ENCODE results near the gene C1orf105.
A peak's percentile ranks its signal among the peaks of the same experiment; 100 is the strongest.
"Not testable (repeated sequence)": the region's sequence is repeated elsewhere in the genome, so short reads cannot be mapped to it uniquely, and the experiment has no call there.

Gene C1orf105

GRCh38 chr1:172437183-172437582, 16.7 kb downstream of the C1orf105 start:
- not testable (repeated sequence) for H3K4me1 ChIP-seq (ENCODE audit: control insufficient read depth in 2 of 2, insufficient read depth in 1 of 2, low read depth in 1 of 2, low read length in 2 of 2); H3K9ac ChIP-seq (ENCODE audit: low read depth, low read length, poor library complexity); H3K4me3 ChIP-seq (ENCODE audit: low read length in 2 of 2); H2AFZ ChIP-seq (ENCODE audit: low read length); H3K18ac ChIP-seq (ENCODE audit: low read length); H3K27me3 ChIP-seq (ENCODE audit: control insufficient read depth in 3 of 3, insufficient read depth in 3 of 3, low read depth in 1 of 3, low read length in 3 of 3); DNase-seq (ENCODE audit: low spot score); H2BK5ac ChIP-seq (ENCODE audit: low read length); H2BK12ac ChIP-seq (ENCODE audit: low read length); H3K27ac ChIP-seq (replicated peaks; ENCODE audit: low read length); H3K4me2 ChIP-seq (ENCODE audit: insufficient read depth, low read length, poor library complexity, severe bottlenecking); H3K4ac ChIP-seq (ENCODE audit: low read length); H2BK15ac ChIP-seq (ENCODE audit: low read length); H3K14ac ChIP-seq (ENCODE audit: low read length); H3K9me3 ChIP-seq (replicated peaks in 1 of 2; ENCODE audit: control insufficient read depth in 2 of 2, insufficient read depth in 1 of 2, low read depth in 1 of 2, low read length in 2 of 2); H3K79me1 ChIP-seq (ENCODE audit: low read depth, low read length); H4K8ac ChIP-seq (ENCODE audit: low read depth, low read length); H4K91ac ChIP-seq (ENCODE audit: low read depth, low read length, poor library complexity); H2BK120ac ChIP-seq (ENCODE audit: low read depth, low read length); H2AK5ac ChIP-seq (ENCODE audit: low read depth, low read length); H3K23ac ChIP-seq (ENCODE audit: low read depth, low read length, poor library complexity)
- WGBS, 2 donors (ENCODE audit: extremely low coverage in 2 of 2, insufficient read length in 2 of 2, insufficient replicate concordance in 1 of 2): no CpG with 5 or more reads among the region's 3 CpGs
- peaks cover 5 to 13% of the 10 kb centered on the region in 2 donors for H3K36me3 ChIP-seq (replicated peaks in 1 of 2; ENCODE audit: control insufficient read depth in 2 of 2, insufficient read depth in 2 of 2, low read length in 2 of 2)

GRCh38 chr1:172442404-172442803, 21.9 kb downstream of the C1orf105 start:
- H3K4me2 ChIP-seq (ENCODE audit: insufficient read depth, low read length, poor library complexity, severe bottlenecking): no peak overlapping the region
- H3K9ac ChIP-seq (ENCODE audit: low read depth, low read length, poor library complexity): no peak overlapping the region
- H2BK15ac ChIP-seq (ENCODE audit: low read length): no peak overlapping the region
- H2AK5ac ChIP-seq (ENCODE audit: low read depth, low read length): no peak overlapping the region
- no peak overlapping the region for H2AFZ ChIP-seq (ENCODE audit: low read length)
- no CpG with 5 or more reads among the region's 6 CpGs for whole genome bisulfite sequencing, 2 donors (ENCODE audit: extremely low coverage in 2 of 2, insufficient read length in 2 of 2, insufficient replicate concordance in 1 of 2)
- no peaks in the 10 kb centered on the region for H3K9me3 ChIP-seq (replicated peaks in 1 of 2; ENCODE audit: control insufficient read depth in 2 of 2, insufficient read depth in 1 of 2, low read depth in 1 of 2, low read length in 2 of 2)
- peaks cover 0 to 4% (median 0%) of the 10 kb centered on the region in 3 experiments for H3K27me3 ChIP-seq (ENCODE audit: control insufficient read depth in 3 of 3, insufficient read depth in 3 of 3, low read depth in 1 of 3, low read length in 3 of 3)
- H3K4ac ChIP-seq (ENCODE audit: low read length): no peak overlapping the region
- H4K8ac ChIP-seq (ENCODE audit: low read depth, low read length): no peak overlapping the region
- no peak overlapping the region for H3K23ac ChIP-seq (ENCODE audit: low read depth, low read length, poor library complexity)
- H3K79me1 ChIP-seq (ENCODE audit: low read depth, low read length): no peaks in the 10 kb centered on the region
- peaks cover 0 to 4% of the 10 kb centered on the region in 2 donors for H3K4me1 ChIP-seq (ENCODE audit: control insufficient read depth in 2 of 2, insufficient read depth in 1 of 2, low read depth in 1 of 2, low read length in 2 of 2)
- H3K4me3 ChIP-seq (ENCODE audit: low read length in 2 of 2): peak overlapping the region in 1 of 2 donors; percentile 73
- no peak overlapping the region for H3K27ac ChIP-seq (replicated peaks; ENCODE audit: low read length)
- no peak overlapping the region for H2BK12ac ChIP-seq (ENCODE audit: low read length)
- H2BK5ac ChIP-seq (ENCODE audit: low read length): no peak overlapping the region
- no peak overlapping the region for H3K14ac ChIP-seq (ENCODE audit: low read length)
- H3K36me3 ChIP-seq (replicated peaks in 1 of 2; ENCODE audit: control insufficient read depth in 2 of 2, insufficient read depth in 2 of 2, low read length in 2 of 2): peaks cover 5 to 19% of the 10 kb centered on the region in 2 donors
- no peak for DNase-seq (ENCODE audit: low spot score)
- H2BK120ac ChIP-seq (ENCODE audit: low read depth, low read length): no peak overlapping the region
- no peak overlapping the region for H4K91ac ChIP-seq (ENCODE audit: low read depth, low read length, poor library complexity)
- no peak overlapping the region for H3K18ac ChIP-seq (ENCODE audit: low read length)

GRCh38 chr1:172442843-172443565, 22.5 kb downstream of the C1orf105 start:
- Histone ChIP-seq H2BK5ac (ENCODE audit: low read length) (no peak overlapping the region), H2AK5ac (ENCODE audit: low read depth, low read length) (no peak overlapping the region), H3K14ac (ENCODE audit: low read length) (no peak overlapping the region), H3K79me1 (ENCODE audit: low read depth, low read length) (no peaks in the 10 kb centered on the region), H3K23ac (ENCODE audit: low read depth, low read length, poor library complexity) (no peak overlapping the region), H2AFZ (ENCODE audit: low read length) (peak overlapping the region; percentile 91), H3K18ac (ENCODE audit: low read length) (no peak overlapping the region), H3K9me3 (replicated peaks in 1 of 2; ENCODE audit: control insufficient read depth in 2 of 2, insufficient read depth in 1 of 2, low read depth in 1 of 2, low read length in 2 of 2) (no peaks in the 10 kb centered on the region), H4K8ac (ENCODE audit: low read depth, low read length) (no peak overlapping the region), H3K4me3 (ENCODE audit: low read length in 2 of 2) (peak overlapping the region; percentile 73 to 95), H2BK15ac (ENCODE audit: low read length) (no peak overlapping the region), H2BK120ac (ENCODE audit: low read depth, low read length) (no peak overlapping the region), H3K27ac (replicated peaks; ENCODE audit: low read length) (no peak overlapping the region), H3K4ac (ENCODE audit: low read length) (no peak overlapping the region), H2BK12ac (ENCODE audit: low read length) (no peak overlapping the region), H3K9ac (ENCODE audit: low read depth, low read length, poor library complexity) (no peak overlapping the region), H4K91ac (ENCODE audit: low read depth, low read length, poor library complexity) (no peak overlapping the region), H3K27me3 (ENCODE audit: control insufficient read depth in 3 of 3, insufficient read depth in 3 of 3, low read depth in 1 of 3, low read length in 3 of 3) (peaks cover 0 to 4% (median 0%) of the 10 kb centered on the region in 3 experiments), H3K4me1 (ENCODE audit: control insufficient read depth in 2 of 2, insufficient read depth in 1 of 2, low read depth in 1 of 2, low read length in 2 of 2) (peaks cover 0 to 4% of the 10 kb centered on the region in 2 donors), H3K36me3 (replicated peaks in 1 of 2; ENCODE audit: control insufficient read depth in 2 of 2, insufficient read depth in 2 of 2, low read length in 2 of 2) (peaks cover 5 to 19% of the 10 kb centered on the region in 2 donors), H3K4me2 (ENCODE audit: insufficient read depth, low read length, poor library complexity, severe bottlenecking) (peak overlapping the region; percentile 67)
- DNase-seq (ENCODE audit: low spot score): no peak
- no CpG with 5 or more reads among the region's 3 CpGs for WGBS, 2 donors (ENCODE audit: extremely low coverage in 2 of 2, insufficient read length in 2 of 2, insufficient replicate concordance in 1 of 2)

GRCh38 chr1:172443666-172444453, 23.4 kb downstream of the C1orf105 start, which contains the start of gene PIGC:
PIGC (minus strand) TSS chr1:172444069; CDS start chr1:172442622, 1,447 bp downstream.
- Histone ChIP-seq H3K4me2 (ENCODE audit: insufficient read depth, low read length, poor library complexity, severe bottlenecking) (peak within 1 kb of the TSS; percentile 67), H3K9me3 (replicated peaks in 1 of 2; ENCODE audit: control insufficient read depth in 2 of 2, insufficient read depth in 1 of 2, low read depth in 1 of 2, low read length in 2 of 2) (no peaks in the 10 kb centered on the region), H3K23ac (ENCODE audit: low read depth, low read length, poor library complexity) (peak within 1 kb of the TSS; percentile 49), H3K4ac (ENCODE audit: low read length) (no peak within 1 kb of the TSS), H3K9ac (ENCODE audit: low read depth, low read length, poor library complexity) (peak within 1 kb of the TSS; percentile 90), H3K14ac (ENCODE audit: low read length) (peak within 1 kb of the TSS; percentile 23), H3K27ac (replicated peaks; ENCODE audit: low read length) (no peak within 1 kb of the TSS), H2AK5ac (ENCODE audit: low read depth, low read length) (no peak within 1 kb of the TSS), H3K4me3 (ENCODE audit: low read length in 2 of 2) (peak within 1 kb of the TSS; percentile 73 to 95), H4K8ac (ENCODE audit: low read depth, low read length) (no peak within 1 kb of the TSS), H3K27me3 (ENCODE audit: control insufficient read depth in 3 of 3, insufficient read depth in 3 of 3, low read depth in 1 of 3, low read length in 3 of 3) (peaks cover 0 to 4% (median 0%) of the 10 kb centered on the region in 3 experiments), H2BK15ac (ENCODE audit: low read length) (no peak within 1 kb of the TSS), H3K4me1 (ENCODE audit: control insufficient read depth in 2 of 2, insufficient read depth in 1 of 2, low read depth in 1 of 2, low read length in 2 of 2) (peaks cover 0 to 4% of the 10 kb centered on the region in 2 donors), H2AFZ (ENCODE audit: low read length) (peak within 1 kb of the TSS; percentile 91), H2BK12ac (ENCODE audit: low read length) (no peak within 1 kb of the TSS), H2BK120ac (ENCODE audit: low read depth, low read length) (no peak within 1 kb of the TSS), H4K91ac (ENCODE audit: low read depth, low read length, poor library complexity) (no peak within 1 kb of the TSS), H3K36me3 (replicated peaks in 1 of 2; ENCODE audit: control insufficient read depth in 2 of 2, insufficient read depth in 2 of 2, low read length in 2 of 2) (peaks cover 5 to 19% of the 10 kb centered on the region in 2 donors), H2BK5ac (ENCODE audit: low read length) (no peak within 1 kb of the TSS), H3K18ac (ENCODE audit: low read length) (peak within 1 kb of the TSS; percentile 94), H3K79me1 (ENCODE audit: low read depth, low read length) (no peaks in the 10 kb centered on the region)
- DNase-seq (ENCODE audit: low spot score): peak; percentile 72
- WGBS, 2 donors (ENCODE audit: extremely low coverage in 2 of 2, insufficient read length in 2 of 2, insufficient replicate concordance in 1 of 2): no CpG with 5 or more reads among the region's 43 CpGs

All from neuronal stem cell (in vitro differentiated cells).